Peyer's patch (tissue), 4 donors: Measurements from ENCODE around the gene SLC35E2B. TPM values are rescaled to one million over a fixed set of nuclear protein-coding genes. Genes with fewer than 3 reads are reported as not detected.
A peak's percentile ranks its signal among the peaks of the same experiment; 100 is the strongest.
"Not testable (repeated sequence)": the region's sequence is repeated elsewhere in the genome, so short reads cannot be mapped to it uniquely, and the experiment has no call there.

Experiments used
- DNase-seq, 3 donors: peaks; one replicate each; pipeline ENCODE4 v3.0.0-alpha.2; 2017 to 2019
- H3K27ac ChIP-seq, 4 donors: fragments of 200-600 bp; sonication (generic); one replicate each; pipeline ENCODE4 v1.5.1; 2016 to 2019
- H3K27me3 ChIP-seq, 2 donors: fragments of 200-600 bp; sonication (generic); one replicate each; pipeline ENCODE4 v1.5.1; 2019
- H3K36me3 ChIP-seq, 3 donors: fragments of 200-600 bp; sonication (generic); one replicate each; pipeline ENCODE4 v1.5.1; 2016 to 2019
- H3K4me1 ChIP-seq, 4 donors: fragments of 200-600 bp; sonication (generic); one replicate each; pipeline ENCODE4 v1.5.1; 2016 to 2019
- H3K4me3 ChIP-seq, 4 donors: fragments of 200-600 bp; sonication (generic); 1 replicate in 3 of 4; 2 replicates in 1 of 4; pipeline ENCODE4 v1.5.1; 2016 to 2019; ENCODE audit warnings: mild to moderate bottlenecking in 1 of 4
- H3K9me3 ChIP-seq, 4 donors: fragments of 200-600 bp; sonication (generic); one replicate each; pipeline ENCODE4 v1.5.1; 2016 to 2019; ENCODE audit warnings: mild to moderate bottlenecking in 1 of 4
- POLR2A ChIP-seq, 2 donors: fragments of 450-650 bp; IDR thresholded peaks; one replicate each; pipeline ENCODE4 v1.5.1; 2017; ENCODE audit warnings: antibody characterized with exemption in 2 of 2, mild to moderate bottlenecking in 2 of 2, moderate library complexity in 2 of 2
- total RNA-seq, 4 donors: library from RNA; depleted of rRNA; stranded (reverse); fragments of >200 nt; gene quantifications; one replicate each; pipeline ENCODE4 v1.1.0, GENCODE V29; 2016
- TF ChIP-seq, protein P1 (sequence below), 6 experiments: fragments of 450-650 bp in 4 of 6; fragments of 200-600 bp in 2 of 6; sonication (generic) in 1 of 6; IDR thresholded peaks; one replicate each; pipeline ENCODE4 v1.5.1; 2017 to 2019; ENCODE audit warnings: antibody characterized with exemption in 6 of 6, mild to moderate bottlenecking in 3 of 6, moderate library complexity in 1 of 6

Gene SLC35E2B
- total RNA-seq, 4 donors from 2014 or later = 76.9 to 132 (median 103) TPM

DNA sequence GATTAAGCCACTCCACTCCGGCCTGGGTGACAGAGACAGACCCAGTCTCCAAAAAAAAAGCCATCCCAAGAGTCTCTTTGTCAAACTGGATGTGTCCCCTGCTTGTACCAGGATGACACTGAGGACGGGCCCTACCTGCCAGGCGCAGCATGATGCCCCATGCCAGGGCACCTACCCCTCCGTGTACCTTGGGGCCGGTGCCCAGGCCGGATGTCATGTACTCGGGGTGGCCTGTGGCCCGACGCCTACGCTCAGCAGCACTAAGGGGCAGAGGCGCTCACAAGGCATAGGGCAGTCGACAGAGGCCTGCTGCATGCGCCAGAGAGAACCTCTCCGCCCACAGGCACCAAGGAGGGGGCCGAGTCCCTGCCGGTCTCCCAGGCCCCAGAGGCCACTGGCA, 53.2 kb downstream of the SLC35E2B start:
- H3K36me3 ChIP-seq = peaks cover 0 to 24% (median 0%) of the 10 kb centered on the region in 3 donors
- not testable (repeated sequence) for DNase-seq, H3K27ac ChIP-seq, H3K4me1 ChIP-seq, H3K4me3 ChIP-seq, H3K9me3 ChIP-seq, H3K27me3 ChIP-seq

DNA sequence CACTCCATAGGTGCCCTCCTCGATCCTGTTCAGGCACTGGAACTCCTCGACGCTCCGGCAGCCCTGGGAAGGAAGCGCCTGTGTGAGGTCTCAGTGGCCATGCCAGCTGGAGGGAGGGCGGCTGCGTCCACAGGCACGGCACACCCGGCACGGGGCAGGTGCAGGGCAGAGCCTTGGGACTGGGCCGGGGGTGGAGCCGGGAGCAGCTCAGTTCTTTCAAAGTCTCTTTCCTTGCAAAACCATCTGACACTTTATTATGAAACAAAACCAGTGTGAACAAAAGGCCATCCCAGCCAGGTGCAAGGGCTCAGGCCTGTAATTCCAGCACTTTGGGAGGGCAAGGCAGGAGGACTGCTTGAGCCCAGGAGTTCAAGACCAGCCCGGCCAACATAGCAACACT, 54.1 kb downstream of the SLC35E2B start:
- H3K36me3 ChIP-seq = peaks cover 0 to 24% (median 0%) of the 10 kb centered on the region in 3 donors
- not testable (repeated sequence) for H3K27me3 ChIP-seq, H3K27ac ChIP-seq, H3K4me3 ChIP-seq, H3K4me1 ChIP-seq, H3K9me3 ChIP-seq
- DNase-seq = peak in 1 of 3 donors; percentile 78

DNA sequence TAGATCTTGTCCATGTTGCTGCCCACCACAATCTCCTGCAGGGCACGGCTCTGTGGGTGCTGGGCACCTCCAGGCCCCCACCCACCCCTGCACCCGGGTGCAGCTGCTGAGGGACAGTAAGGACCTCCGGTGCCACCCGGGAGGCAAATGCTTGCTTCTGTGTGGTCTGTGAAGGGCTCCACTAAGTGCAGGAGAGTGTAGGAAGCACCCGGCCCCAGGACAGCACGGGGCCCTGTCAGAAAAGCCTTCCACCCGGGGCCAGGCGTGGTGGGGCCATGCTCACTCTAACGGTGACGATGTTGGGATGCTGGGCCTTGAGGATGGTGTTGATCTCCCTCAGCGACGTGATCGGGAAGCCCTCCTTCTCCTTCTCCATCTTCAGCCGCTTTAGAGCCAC, 55.1 kb downstream of the SLC35E2B start:
- not testable (repeated sequence) for H3K27me3 ChIP-seq, H3K4me1 ChIP-seq, H3K27ac ChIP-seq, H3K9me3 ChIP-seq, H3K4me3 ChIP-seq
- peak in 1 of 3 donors; percentile 19 for DNase-seq
- peaks cover 0 to 24% (median 0%) of the 10 kb centered on the region in 3 donors for H3K36me3 ChIP-seq

DNA sequence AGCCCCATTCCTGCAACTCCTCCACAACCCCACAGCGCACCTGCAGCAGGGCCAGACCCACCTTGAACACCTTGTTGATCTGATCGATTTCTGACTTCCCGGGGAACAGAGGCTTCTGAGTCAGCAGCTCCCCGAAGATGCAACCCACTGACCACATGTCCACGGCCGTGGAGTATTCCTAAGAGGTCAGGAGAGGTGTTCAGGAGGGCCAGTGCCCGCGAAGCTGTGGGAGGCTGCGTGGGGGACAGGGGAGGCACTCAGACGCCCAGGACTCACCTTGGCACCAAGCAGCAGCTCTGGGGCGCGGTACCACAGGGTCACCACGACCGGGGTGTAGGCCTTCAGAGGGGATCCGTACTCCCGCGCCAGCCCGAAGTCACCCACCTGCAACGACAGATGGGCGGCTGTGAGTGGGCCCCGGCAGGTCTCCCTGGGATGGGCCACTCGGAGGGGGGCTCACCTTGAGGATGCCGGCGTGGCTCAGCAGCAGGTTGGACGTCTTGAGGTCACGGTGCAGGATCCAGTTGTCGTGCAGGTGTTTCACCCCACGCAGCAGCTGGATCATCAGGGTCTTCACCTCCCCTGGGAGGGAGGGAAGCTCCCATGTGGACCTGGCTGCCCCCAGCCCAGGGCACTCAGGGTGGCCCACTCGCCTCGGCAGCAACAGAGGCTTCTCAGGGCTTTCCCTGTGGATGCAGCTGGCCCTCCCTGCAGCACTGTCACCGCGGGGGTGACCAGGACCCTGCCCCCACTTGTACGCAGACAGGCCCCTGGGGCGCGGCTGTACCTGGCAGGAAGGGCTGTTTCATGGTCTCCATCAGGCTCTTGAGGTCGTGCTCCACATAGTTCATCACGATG, 55.7 kb downstream of the SLC35E2B start:
- H3K36me3 ChIP-seq = peaks cover 0 to 24% (median 0%) of the 10 kb centered on the region in 3 donors
- H3K27ac ChIP-seq, H3K4me1 ChIP-seq, H3K9me3 ChIP-seq, H3K27me3 ChIP-seq, H3K4me3 ChIP-seq: not testable (repeated sequence)
- peak in 1 of 3 donors; percentile 43 for DNase-seq

DNA sequence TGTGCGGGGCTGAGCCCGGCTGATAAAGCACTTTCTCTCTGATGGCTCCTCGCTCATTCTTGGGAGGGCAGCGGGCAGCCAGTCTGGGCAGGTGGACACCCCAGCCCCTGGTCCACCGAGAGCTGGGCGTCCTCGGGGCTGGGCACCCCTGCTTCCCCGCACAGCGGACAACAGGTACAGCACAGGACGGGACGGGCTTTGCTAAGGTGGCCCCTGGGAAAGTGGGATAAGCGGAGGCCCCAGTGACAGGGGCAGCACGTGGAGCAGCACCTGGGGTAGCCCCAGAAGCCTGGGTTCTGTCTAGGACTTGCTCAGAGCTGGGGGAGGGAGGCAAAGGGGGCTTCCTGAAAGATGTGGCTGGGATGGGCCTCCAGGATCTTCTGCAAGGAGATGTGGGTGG, 58.0 kb downstream of the SLC35E2B start:
- H3K9me3 ChIP-seq, H3K27ac ChIP-seq, H3K4me3 ChIP-seq: not testable (repeated sequence)
- Histone ChIP-seq H3K4me1 (peaks cover 0 to 22% (median 14%) of the 10 kb centered on the region in 4 donors), H3K36me3 (peaks cover 0 to 18% (median 0%) of the 10 kb centered on the region in 3 donors), H3K27me3 (peaks cover 0 to 17% of the 10 kb centered on the region in 2 donors)
- DNase-seq = peak in 1 of 3 donors; percentile 44

DNA sequence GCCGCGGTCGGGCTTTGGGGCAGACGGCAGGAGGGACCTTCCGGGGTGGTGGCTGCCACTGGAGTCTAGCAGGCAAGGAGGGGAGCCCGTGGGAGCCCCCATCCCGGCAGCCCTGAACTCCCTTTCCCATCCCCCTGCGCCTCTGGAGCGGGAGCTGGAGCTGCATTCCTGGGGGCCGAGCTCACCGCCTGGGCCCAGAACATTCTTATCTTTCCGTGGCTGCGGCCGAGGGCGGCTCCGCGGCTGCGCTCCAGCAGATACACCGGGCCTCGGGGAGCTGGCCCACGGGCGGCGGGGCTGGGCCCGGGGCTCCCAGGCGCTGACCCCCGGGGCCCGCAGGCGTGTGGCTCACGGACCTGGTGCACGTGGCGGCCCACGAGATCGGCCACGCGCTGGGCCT, 59.2 kb downstream of the SLC35E2B start:
- H3K4me3 ChIP-seq = not testable (repeated sequence)

DNA sequence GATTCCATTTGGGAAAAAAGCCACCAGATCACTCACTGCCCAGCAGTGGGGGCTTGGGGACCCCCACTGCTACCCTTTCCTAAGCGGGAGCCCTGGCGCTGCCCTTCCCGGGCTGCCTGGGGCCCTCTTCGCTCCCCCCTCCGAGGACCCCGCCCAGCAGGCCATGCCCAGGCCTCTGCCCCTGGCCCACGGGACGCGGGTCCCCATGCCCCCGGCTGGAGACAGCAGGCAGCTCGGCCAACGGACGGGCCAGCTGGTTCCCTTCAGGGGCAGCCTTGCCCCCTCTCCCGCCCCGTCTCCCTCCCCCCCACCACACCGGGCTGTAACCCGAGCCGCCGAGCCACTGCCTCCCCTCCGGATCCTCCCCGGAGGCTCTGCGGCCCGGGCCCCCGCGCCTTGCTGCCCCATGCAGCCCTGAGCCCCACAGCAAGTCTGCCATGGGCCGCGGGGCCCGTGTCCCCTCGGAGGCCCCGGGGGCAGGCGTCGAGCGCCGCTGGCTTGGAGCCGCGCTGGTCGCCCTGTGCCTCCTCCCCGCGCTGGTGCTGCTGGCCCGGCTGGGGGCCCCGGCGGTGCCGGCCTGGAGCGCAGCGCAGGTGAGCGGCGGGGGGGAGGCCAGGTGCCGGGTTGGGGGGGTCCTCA, 60.7 kb downstream of the SLC35E2B start, which contains the start of gene MMP23B:
TSS of gene MMP23B (plus strand) at position 392 of the 639 bp plus-strand sequence. CDS start at position 438, 46 bp downstream.
- TF ChIP-seq POLR2A (IDR thresholded peaks at IDR 0.05) = no peak
- TF ChIP-seq, protein P1, sequence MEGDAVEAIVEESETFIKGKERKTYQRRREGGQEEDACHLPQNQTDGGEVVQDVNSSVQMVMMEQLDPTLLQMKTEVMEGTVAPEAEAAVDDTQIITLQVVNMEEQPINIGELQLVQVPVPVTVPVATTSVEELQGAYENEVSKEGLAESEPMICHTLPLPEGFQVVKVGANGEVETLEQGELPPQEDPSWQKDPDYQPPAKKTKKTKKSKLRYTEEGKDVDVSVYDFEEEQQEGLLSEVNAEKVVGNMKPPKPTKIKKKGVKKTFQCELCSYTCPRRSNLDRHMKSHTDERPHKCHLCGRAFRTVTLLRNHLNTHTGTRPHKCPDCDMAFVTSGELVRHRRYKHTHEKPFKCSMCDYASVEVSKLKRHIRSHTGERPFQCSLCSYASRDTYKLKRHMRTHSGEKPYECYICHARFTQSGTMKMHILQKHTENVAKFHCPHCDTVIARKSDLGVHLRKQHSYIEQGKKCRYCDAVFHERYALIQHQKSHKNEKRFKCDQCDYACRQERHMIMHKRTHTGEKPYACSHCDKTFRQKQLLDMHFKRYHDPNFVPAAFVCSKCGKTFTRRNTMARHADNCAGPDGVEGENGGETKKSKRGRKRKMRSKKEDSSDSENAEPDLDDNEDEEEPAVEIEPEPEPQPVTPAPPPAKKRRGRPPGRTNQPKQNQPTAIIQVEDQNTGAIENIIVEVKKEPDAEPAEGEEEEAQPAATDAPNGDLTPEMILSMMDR (IDR thresholded peaks at IDR 0.05) = no peak
- peak in 2 of 3 donors; percentile 45 to 51 for DNase-seq
- Histone ChIP-seq H3K27ac (peak within 1 kb of the TSS; percentile 82 to 91 (median 84)), H3K4me1 (peaks cover under 1 to 28% (median 18%) of the 10 kb centered on the region in 4 donors), H3K9me3 (no peaks in the 10 kb centered on the region), H3K36me3 (peaks cover 0 to 20% (median 0%) of the 10 kb centered on the region in 3 donors), H3K27me3 (peaks cover 0 to 17% of the 10 kb centered on the region in 2 donors), H3K4me3 (peak within 1 kb of the TSS; percentile 41 to 56 (median 51))

More for the DNA sequence above, 59.2 kb downstream of the SLC35E2B start:
- Histone ChIP-seq H3K36me3 (peaks cover 0 to 21% (median 0%) of the 10 kb centered on the region in 3 donors), H3K4me1 (peaks cover 0 to 26% (median 16%) of the 10 kb centered on the region in 4 donors), H3K27me3 (peaks cover 0 to 17% of the 10 kb centered on the region in 2 donors)
- H3K27ac ChIP-seq, H3K9me3 ChIP-seq, DNase-seq: not testable (repeated sequence)

DNA sequence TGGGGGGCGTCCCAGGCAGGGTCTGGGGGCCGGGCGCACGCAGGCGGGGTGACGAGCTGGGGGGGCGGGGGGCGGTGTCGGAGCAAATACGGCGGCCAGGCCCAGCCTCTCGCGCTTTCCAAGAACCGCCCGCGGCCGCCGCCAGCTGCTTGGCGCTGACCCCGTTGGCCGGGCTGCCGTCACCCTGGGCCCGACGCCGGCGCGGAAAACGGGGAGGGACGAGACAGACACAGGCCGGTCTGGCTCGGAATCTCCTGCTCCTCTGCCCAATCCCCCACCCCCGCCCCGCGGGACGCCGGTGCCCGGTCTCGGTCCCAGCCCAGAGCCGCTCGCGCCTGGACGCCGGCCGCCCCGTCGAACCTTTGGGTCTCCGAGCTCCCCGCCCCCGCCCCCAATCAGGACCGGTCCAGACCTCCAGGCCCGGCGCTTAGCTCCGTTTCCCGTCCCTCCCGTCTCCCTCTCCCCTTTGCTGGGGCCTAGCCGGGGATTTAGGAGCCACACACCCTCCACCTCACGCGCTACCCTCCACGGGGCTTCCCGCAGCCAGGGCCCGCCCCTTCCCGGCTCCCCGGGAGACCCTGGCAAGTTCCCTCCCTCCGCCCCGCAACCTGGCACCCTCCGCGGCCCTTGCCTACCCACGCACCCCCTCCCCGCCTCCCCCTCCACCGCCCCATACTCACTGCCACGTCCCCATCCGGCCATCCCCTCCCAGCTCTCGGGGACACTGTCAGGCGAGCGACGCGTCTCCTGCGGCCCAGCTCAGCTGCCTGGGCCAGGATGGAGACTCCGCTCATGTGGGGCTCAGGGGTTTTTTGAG, 61.4 kb downstream of the SLC35E2B start:
- Histone ChIP-seq H3K4me3 (peak overlapping the region; percentile 41 to 56 (median 51)), H3K9me3 (no peaks in the 10 kb centered on the region), H3K4me1 (peaks cover 3 to 34% (median 18%) of the 10 kb centered on the region in 4 donors), H3K27ac (peak overlapping the region; percentile 82 to 91 (median 84)), H3K36me3 (peaks cover 0 to 13% (median 0%) of the 10 kb centered on the region in 3 donors), H3K27me3 (peaks cover 0 to 17% of the 10 kb centered on the region in 2 donors)
- DNase-seq = peak in 1 of 3 donors; percentile 61
- TF ChIP-seq, protein P1 (IDR thresholded peaks at IDR 0.05) = no peak
- TF ChIP-seq POLR2A (IDR thresholded peaks at IDR 0.05) = no peak
